Upper lobe of left lung (tissue), 6 donors: ENCODE data around the gene CDH13. TPM values are rescaled to one million over a fixed set of nuclear protein-coding genes. Genes with fewer than 3 reads are reported as not detected.

Experiments
- ATAC-seq, 2 donors: fragments of 200-7000 bp; cut with Tn5 transposase; one replicate each; pipeline ENCODE4 v1.9.1; 2022; ENCODE audit warnings: mild to moderate bottlenecking in 2 of 2, moderate library complexity in 2 of 2; ENCODE audit not compliant: low FRiP score in 2 of 2
- DNase-seq, 2 donors: peaks; one replicate each; pipeline ENCODE4 v3.0.0-alpha.2; 2019 to 2020
- H3K27ac ChIP-seq, 4 donors: fragments of 200-600 bp; sonication (generic); one replicate each; pipeline ENCODE4 v1.5.1; 2016 to 2019
- H3K27me3 ChIP-seq, 4 donors: fragments of 200-600 bp; sonication (generic); one replicate each; pipeline ENCODE4 v1.5.1; 2017 to 2019
- H3K36me3 ChIP-seq, 4 donors: fragments of 200-600 bp; sonication (generic); one replicate each; pipeline ENCODE4 v1.5.1; 2016 to 2019
- H3K4me1 ChIP-seq, 4 donors: fragments of 200-600 bp; sonication (generic); one replicate each; pipeline ENCODE4 v1.5.1; 2018 to 2019
- H3K4me3 ChIP-seq, 4 donors: fragments of 200-600 bp; sonication (generic); one replicate each; pipeline ENCODE4 v1.5.1; 2017 to 2019; ENCODE audit warnings: mild to moderate bottlenecking in 2 of 4, moderate library complexity in 1 of 4
- H3K9me3 ChIP-seq, 4 donors: fragments of 200-600 bp; sonication (generic); one replicate each; pipeline ENCODE4 v1.5.1; 2018 to 2019
- EP300 ChIP-seq, 4 donors: sonication (generic); formaldehyde crosslinking; IDR thresholded peaks; one replicate each; pipeline ENCODE4 v1.5.1; 2017; ENCODE audit warnings: antibody characterized with exemption in 4 of 4, control low read depth in 2 of 4
- POLR2A ChIP-seq, 4 donors: fragments of 450-650 bp; IDR thresholded peaks; one replicate each; pipeline ENCODE4 v1.5.1; 2016 to 2017; ENCODE audit warnings: antibody characterized with exemption in 4 of 4, mild to moderate bottlenecking in 2 of 4
- POLR2AphosphoS5 ChIP-seq, 2 donors: sonication (generic); formaldehyde crosslinking; IDR thresholded peaks; one replicate each; pipeline ENCODE4 v1.5.1; 2017; ENCODE audit warnings: antibody characterized with exemption in 2 of 2
- WGBS, 2 donors: methylation state at CpG; one replicate each; pipeline ENCODE4 v1.1.5; 2017 to 2018; 5-methylcytosine and 5-hydroxymethylcytosine counted together
- total RNA-seq, 6 donors: library from RNA; depleted of rRNA in 4 of 6; stranded (reverse); fragments of >200 nt in 4 of 6; gene quantifications; one replicate each; pipeline versions ENCODE4 v1.1.0 to v1.2.1, GENCODE V29; 2016 to 2021
- TF ChIP-seq, protein P1 (sequence below), 6 experiments: fragments of 450-650 bp in 4 of 6; fragments of 200-600 bp in 2 of 6; sonication (generic) in 2 of 6; IDR thresholded peaks; one replicate each; pipeline ENCODE4 v1.5.1; 2016 to 2019; ENCODE audit warnings: antibody characterized with exemption in 6 of 6
- donor health status: DM: no; HTN: no; CAD: no; lungs with moderate emphysema.
- donor health status: DM: no; HTN: yes; CAD: no; lungs with severe emphysema.

Gene CDH13
- total RNA-seq, 6 donors from 2014 or later: 11.3 to 39.8 (median 19.9) TPM

DNA sequence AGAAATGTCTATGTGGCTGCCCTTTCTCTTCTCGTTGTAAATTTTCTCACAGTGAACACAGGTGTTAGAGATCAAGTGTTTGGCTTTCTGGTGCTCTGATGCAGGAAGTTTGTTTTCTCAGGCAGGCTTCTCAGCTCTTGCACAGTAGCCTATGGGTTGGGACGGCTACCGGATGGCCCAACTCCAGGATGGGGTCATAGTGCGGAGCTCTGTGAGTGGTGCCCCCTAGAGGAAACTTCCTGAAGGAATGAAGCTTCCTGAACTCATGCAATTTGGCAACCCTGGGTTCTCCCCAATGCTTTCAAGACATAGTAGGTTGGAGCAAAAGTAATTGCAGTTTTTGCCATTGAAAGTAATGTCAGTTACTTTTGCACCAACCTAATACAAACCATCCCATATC, 773.5 kb downstream of the CDH13 start:
- Histone ChIP-seq H3K27ac (no peak overlapping the region), H3K27me3 (no peaks in the 10 kb centered on the region), H3K4me1 (no peaks in the 10 kb centered on the region), H3K4me3 (no peak overlapping the region), H3K36me3 (no peaks in the 10 kb centered on the region), H3K9me3 (no peaks in the 10 kb centered on the region)
- DNase-seq: peak in 1 of 2 donors; percentile 21
- peak in 1 of 2 donors; percentile 53 for ATAC-seq
- no peak for TF ChIP-seq EP300 (IDR thresholded peaks at IDR 0.05)
- no peak for TF ChIP-seq POLR2AphosphoS5 (IDR thresholded peaks at IDR 0.05)
- TF ChIP-seq, protein P1, sequence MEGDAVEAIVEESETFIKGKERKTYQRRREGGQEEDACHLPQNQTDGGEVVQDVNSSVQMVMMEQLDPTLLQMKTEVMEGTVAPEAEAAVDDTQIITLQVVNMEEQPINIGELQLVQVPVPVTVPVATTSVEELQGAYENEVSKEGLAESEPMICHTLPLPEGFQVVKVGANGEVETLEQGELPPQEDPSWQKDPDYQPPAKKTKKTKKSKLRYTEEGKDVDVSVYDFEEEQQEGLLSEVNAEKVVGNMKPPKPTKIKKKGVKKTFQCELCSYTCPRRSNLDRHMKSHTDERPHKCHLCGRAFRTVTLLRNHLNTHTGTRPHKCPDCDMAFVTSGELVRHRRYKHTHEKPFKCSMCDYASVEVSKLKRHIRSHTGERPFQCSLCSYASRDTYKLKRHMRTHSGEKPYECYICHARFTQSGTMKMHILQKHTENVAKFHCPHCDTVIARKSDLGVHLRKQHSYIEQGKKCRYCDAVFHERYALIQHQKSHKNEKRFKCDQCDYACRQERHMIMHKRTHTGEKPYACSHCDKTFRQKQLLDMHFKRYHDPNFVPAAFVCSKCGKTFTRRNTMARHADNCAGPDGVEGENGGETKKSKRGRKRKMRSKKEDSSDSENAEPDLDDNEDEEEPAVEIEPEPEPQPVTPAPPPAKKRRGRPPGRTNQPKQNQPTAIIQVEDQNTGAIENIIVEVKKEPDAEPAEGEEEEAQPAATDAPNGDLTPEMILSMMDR (IDR thresholded peaks at IDR 0.05): no peak
- TF ChIP-seq POLR2A (IDR thresholded peaks at IDR 0.05): no peak
- WGBS, 2 donors: 43 to 55% methylated on average over 4 of the region's 4 CpGs

DNA sequence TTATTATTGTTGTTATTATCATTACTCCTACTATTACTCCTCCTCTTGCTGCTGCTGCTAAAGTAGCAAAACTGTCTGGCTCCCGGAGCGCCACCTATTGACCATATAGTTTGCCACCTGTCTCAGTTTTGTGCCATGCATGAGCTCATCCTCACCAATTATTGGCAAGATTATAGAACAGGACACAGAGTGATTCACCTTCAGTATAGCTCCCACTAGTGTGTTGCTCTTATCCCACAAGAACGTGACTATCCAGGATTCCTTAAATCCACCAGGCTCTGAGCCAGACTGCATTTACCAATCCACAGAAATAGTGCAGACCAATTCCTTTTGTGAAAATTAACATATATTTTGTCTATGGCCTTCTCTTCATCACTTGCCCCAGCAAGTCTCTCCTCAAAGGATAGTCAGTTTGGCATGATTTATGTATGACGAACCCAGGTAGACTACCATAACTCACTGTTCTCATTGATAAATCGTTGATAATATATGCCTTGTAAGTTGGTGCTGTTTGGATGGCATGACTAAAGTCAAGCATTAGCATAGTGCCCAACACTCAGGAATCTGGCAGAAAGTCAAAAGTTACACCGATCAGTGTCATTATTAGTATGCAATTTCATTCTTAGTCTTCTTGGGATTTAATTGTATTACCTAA, 775.5 kb downstream of the CDH13 start:
- TF ChIP-seq, protein P1 (IDR thresholded peaks at IDR 0.05): no peak
- no peak for TF ChIP-seq EP300 (IDR thresholded peaks at IDR 0.05)
- TF ChIP-seq POLR2A (IDR thresholded peaks at IDR 0.05): no peak
- TF ChIP-seq POLR2AphosphoS5 (IDR thresholded peaks at IDR 0.05): no peak
- Histone ChIP-seq H3K36me3 (no peaks in the 10 kb centered on the region), H3K27me3 (no peaks in the 10 kb centered on the region), H3K27ac (no peak overlapping the region), H3K9me3 (no peaks in the 10 kb centered on the region), H3K4me3 (no peak overlapping the region), H3K4me1 (no peaks in the 10 kb centered on the region)
- 88 to 89% methylated on average over 6 of the region's 6 CpGs for WGBS, 2 donors
- DNase-seq (no peak), ATAC-seq (no peak)

DNA sequence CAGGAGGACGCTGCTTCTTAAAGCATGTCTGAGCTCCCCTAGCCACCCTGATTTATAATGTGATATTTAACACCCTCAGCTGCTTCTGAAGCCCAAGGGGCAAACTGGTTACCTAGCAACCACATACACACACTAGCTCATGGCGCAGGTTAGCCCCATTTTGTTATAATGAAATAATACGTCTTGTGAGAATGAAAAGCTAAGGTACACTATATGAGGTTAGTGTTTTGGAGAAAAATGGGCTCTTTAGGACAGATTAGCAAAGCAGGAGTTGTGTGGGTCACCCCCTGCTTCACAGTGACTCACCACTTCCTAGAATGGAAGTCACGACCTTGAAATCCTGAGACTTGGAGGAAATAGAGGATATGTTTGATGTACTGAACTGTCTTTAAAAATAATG, 776.2 kb downstream of the CDH13 start:
- ATAC-seq: no peak
- Histone ChIP-seq H3K36me3 (no peaks in the 10 kb centered on the region), H3K27ac (no peak overlapping the region), H3K9me3 (no peaks in the 10 kb centered on the region), H3K27me3 (no peaks in the 10 kb centered on the region), H3K4me1 (no peaks in the 10 kb centered on the region), H3K4me3 (no peak overlapping the region)
- no peak for DNase-seq
- 56 to 60% methylated on average over 4 of the region's 4 CpGs for WGBS, 2 donors
- TF ChIP-seq, protein P1 (IDR thresholded peaks at IDR 0.05): no peak

DNA sequence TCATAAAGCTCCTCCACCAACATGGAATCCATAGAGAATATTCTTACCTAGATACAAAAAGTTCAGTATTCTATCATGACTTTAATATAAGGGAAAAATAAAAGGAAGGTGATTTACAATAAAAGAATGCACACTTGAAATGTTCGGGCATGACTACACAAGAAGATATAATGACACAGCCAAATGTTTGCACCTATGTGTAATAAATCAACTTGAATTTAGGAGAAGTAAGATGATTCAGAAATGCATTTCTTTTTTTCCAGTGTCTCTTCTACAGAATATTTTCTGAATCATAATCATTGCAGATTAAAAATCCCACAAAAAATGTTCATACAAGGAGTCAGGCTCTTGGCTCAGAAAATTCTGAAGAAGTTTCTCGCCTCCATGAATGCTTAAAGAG, 777.0 kb downstream of the CDH13 start:
- DNase-seq: no peak
- no peak for TF ChIP-seq EP300 (IDR thresholded peaks at IDR 0.05)
- TF ChIP-seq, protein P1 (IDR thresholded peaks at IDR 0.05): no peak
- no peak for TF ChIP-seq POLR2AphosphoS5 (IDR thresholded peaks at IDR 0.05)
- TF ChIP-seq POLR2A (IDR thresholded peaks at IDR 0.05): no peak
- Histone ChIP-seq H3K4me1 (no peaks in the 10 kb centered on the region), H3K4me3 (no peak overlapping the region), H3K36me3 (no peaks in the 10 kb centered on the region), H3K27ac (no peak overlapping the region), H3K27me3 (no peaks in the 10 kb centered on the region), H3K9me3 (no peaks in the 10 kb centered on the region)
- WGBS, 2 donors: 82 to 87% methylated on average over 2 of the region's 2 CpGs
- ATAC-seq: no peak

DNA sequence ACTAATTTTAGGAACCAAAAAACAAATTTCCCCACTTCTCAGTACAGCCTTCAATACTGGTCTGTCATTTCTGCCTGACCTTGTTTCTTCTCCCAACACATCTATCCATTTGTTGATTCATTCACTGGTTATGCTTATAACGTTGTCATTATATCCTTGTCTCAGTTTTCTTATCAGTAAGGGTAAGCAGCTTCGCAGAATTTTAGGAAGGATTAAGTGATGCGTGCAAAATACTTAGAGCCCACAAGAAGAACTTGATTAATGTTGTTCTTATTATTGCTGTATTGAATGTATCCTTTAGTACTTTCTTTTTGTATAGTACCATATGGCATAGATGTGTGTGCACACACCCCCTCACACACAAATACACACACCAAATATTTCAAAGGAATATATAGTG, 777.5 kb downstream of the CDH13 start:
- TF ChIP-seq, protein P1 (IDR thresholded peaks at IDR 0.05): no peak
- no peak for TF ChIP-seq EP300 (IDR thresholded peaks at IDR 0.05)
- no peak for TF ChIP-seq POLR2A (IDR thresholded peaks at IDR 0.05)
- no peak for TF ChIP-seq POLR2AphosphoS5 (IDR thresholded peaks at IDR 0.05)

More for the DNA sequence above, 777.5 kb downstream of the CDH13 start:
- no peak for ATAC-seq
- Histone ChIP-seq H3K27me3 (no peaks in the 10 kb centered on the region), H3K4me3 (no peak overlapping the region), H3K27ac (no peak overlapping the region), H3K9me3 (no peaks in the 10 kb centered on the region), H3K4me1 (no peaks in the 10 kb centered on the region), H3K36me3 (no peaks in the 10 kb centered on the region)
- DNase-seq: no peak
- WGBS, 2 donors: 70 to 71% methylated on average over 3 of the region's 3 CpGs
